Immature natural killer cell (primary cell): ENCODE measurements around the gene XCR1. TPM values are rescaled to one million over a fixed set of nuclear protein-coding genes. Genes with fewer than 3 reads are reported as not detected.

ENCODE experiments used
- DNase-seq, 3 donors: peaks; one replicate each; pipeline ENCODE4 v3.0.0; 2022; ENCODE audit warnings: mixed read lengths in 1 of 3
- H3K27ac Mint-ChIP-seq, 6 donors: one replicate each; pipeline ENCODE4 v1.8.0; 2020; ENCODE audit warnings: mixed read lengths in 6 of 6, mild to moderate bottlenecking in 5 of 6, inconsistent platforms in 4 of 6, moderate library complexity in 3 of 6
- H3K27me3 Mint-ChIP-seq, 3 donors: one replicate each; pipeline ENCODE4 v1.8.0; 2020 to 2021; ENCODE audit warnings: low read depth in 3 of 3, mild to moderate bottlenecking in 3 of 3, mixed read lengths in 3 of 3, moderate library complexity in 3 of 3, inconsistent platforms in 1 of 3
- H3K36me3 Mint-ChIP-seq, 3 donors: one replicate each; pipeline ENCODE4 v1.8.0; 2020; ENCODE audit warnings: mixed read lengths in 3 of 3, inconsistent platforms in 2 of 3, mild to moderate bottlenecking in 2 of 3
- H3K4me1 Mint-ChIP-seq, 2 donors: one replicate each; pipeline ENCODE4 v1.8.0; 2020; ENCODE audit warnings: inconsistent platforms in 2 of 2, mild to moderate bottlenecking in 2 of 2, mixed read lengths in 2 of 2, moderate library complexity in 1 of 2
- H3K4me3 Mint-ChIP-seq, 5 donors: one replicate each; pipeline ENCODE4 v1.8.0; 2020; ENCODE audit warnings: mild to moderate bottlenecking in 5 of 5, mixed read lengths in 5 of 5, inconsistent platforms in 3 of 5, moderate library complexity in 3 of 5
- H3K9me3 Mint-ChIP-seq, 6 donors: one replicate each; pipeline ENCODE4 v1.8.0; 2020; ENCODE audit warnings: mild to moderate bottlenecking in 6 of 6, mixed read lengths in 6 of 6, inconsistent platforms in 4 of 6, moderate library complexity in 3 of 6
- polyA plus RNA-seq, 3 donors: library from polyadenylated mRNA; unstranded; fragments of 300-500 nt; fragmentation: Illumina TruSeq; gene quantifications; one replicate each; pipeline ENCODE4 v1.2.3, GENCODE V29; 2021

Gene XCR1
- polyA plus RNA-seq, 3 donors from 2014 or later = 0.04 to 0.26 TPM; not detected in 1

DNA sequence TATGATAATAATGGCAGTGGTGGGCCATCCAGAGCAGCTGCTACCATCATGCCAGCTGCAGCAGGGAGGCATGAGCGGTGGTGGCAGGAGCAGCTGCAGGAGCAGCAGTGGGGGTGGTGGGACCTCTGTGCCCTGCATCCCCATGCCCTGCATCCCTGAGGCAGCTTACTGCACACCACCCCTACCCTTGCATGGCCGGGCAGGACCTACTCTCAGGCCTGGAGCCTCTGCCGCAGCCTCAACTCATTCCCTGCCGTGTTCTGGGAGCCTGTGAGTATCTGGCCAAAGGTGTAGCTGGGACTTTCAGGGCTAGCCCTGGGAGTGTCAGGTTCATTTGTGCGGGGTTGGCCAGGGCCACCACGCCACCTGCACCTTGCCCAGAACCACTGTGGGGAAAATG, 3.3 kb upstream of the XCR1 start:
- H3K9me3 Mint-ChIP-seq = peaks cover 0 to 5% (median 0%) of the 10 kb centered on the region in 6 donors
- peaks cover 2 to 5% (median 3%) of the 10 kb centered on the region in 3 donors for H3K27me3 Mint-ChIP-seq
- peaks cover 0 to 3% (median 0%) of the 10 kb centered on the region in 3 donors for H3K36me3 Mint-ChIP-seq
- no peak overlapping the region for H3K4me3 Mint-ChIP-seq
- no peaks in the 10 kb centered on the region for H3K4me1 Mint-ChIP-seq
- no peak for DNase-seq
- no peak overlapping the region for H3K27ac Mint-ChIP-seq

DNA sequence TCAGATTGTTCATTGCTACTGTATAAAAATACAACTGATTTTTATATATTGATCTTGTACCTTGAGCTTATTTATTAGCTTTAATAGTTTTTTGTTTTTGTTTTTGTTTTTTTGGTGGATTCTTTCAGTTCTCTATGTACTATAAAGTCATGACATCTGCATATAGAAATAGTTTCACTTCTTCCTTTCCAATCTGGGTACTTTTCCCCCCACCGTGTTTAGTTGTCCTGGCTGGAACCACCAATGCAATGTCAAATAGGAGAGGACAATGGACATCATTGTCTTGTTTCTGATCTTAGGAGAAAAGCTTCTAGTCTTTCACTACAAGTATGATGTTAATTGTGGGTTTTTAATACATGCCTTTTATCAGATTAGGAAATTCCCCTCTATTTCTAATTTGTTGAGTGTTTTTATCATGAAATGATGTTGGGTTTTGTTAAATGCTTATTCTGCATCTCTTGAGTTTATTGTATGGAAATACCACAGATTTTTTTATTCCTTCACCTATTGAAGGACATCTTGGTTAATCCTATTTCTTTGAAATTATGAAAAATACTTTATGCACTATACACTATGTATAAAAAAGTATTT, 2.8 kb upstream of the XCR1 start:
- Mint-ChIP-seq H3K4me3 (no peak overlapping the region), H3K27ac (no peak overlapping the region), H3K4me1 (no peaks in the 10 kb centered on the region), H3K27me3 (peaks cover 2 to 5% (median 3%) of the 10 kb centered on the region in 3 donors), H3K36me3 (peaks cover 0 to 3% (median 0%) of the 10 kb centered on the region in 3 donors), H3K9me3 (peaks cover 0 to 5% (median 0%) of the 10 kb centered on the region in 6 donors)
- no peak for DNase-seq

DNA sequence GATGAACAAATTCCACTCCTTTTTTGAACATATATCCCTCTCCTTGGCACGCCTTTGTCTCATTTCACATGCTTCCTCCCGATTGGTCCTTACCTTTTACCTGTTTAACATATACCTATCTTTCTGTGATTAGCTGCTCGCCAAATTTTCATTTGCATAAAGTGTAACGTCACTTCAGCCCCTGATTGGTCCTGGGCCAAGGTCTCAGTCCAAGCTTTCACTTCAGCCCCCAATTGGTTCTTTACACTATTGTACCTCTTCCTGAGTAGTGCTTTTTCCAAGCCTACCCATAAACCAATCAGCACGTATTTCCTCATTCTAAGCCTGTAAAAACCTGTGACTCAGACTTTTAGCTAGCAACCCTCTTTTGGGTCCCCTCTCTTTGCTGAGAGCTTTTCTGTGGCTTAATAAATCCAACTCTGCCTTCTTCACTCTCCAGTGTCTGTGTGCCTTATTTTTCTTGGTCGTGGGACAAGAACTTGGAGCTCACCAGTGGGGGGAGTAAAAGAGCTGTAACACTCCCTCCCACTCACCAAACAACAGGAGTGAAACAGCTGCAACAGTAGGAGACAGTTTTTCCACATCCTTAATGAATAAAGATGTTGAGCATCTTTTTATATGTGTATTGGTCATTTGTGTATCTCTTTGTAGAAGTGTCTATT, 584 bp upstream of the XCR1 start:
- H3K36me3 Mint-ChIP-seq = peaks cover 0 to 3% (median 0%) of the 10 kb centered on the region in 3 donors
- H3K9me3 Mint-ChIP-seq = peaks cover 0 to 5% (median 0%) of the 10 kb centered on the region in 6 donors
- no peak overlapping the region for H3K27ac Mint-ChIP-seq
- peaks cover 0 to 7% (median 3%) of the 10 kb centered on the region in 3 donors for H3K27me3 Mint-ChIP-seq
- H3K4me1 Mint-ChIP-seq = no peaks in the 10 kb centered on the region
- no peak for DNase-seq
- H3K4me3 Mint-ChIP-seq = no peak overlapping the region

DNA sequence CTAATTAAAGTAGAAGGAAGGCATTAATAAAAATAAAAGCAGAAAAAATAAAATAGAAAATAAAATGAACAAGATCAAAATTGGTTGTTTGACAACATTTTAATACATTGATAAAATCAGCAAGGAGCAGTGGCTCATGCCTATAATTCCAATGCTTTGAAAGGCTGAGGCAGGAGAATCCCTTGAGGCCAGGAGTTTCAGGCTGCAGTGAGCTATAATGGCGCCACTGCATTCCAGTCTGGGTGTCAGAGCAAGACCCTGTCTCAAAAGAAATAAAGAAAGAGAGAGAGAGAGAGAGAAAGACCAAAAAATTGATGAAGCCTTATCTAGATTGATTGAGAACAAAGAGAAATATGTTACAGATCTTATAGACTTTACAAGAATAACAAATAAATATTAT, 2.1 kb downstream of the XCR1 start:
- no peak overlapping the region for H3K4me3 Mint-ChIP-seq
- H3K27me3 Mint-ChIP-seq = peaks cover 4 to 6% (median 5%) of the 10 kb centered on the region in 3 donors
- no peak for DNase-seq
- H3K36me3 Mint-ChIP-seq = peaks cover 0 to 3% (median 0%) of the 10 kb centered on the region in 3 donors
- H3K9me3 Mint-ChIP-seq = peaks cover 0 to 7% (median 0%) of the 10 kb centered on the region in 6 donors
- peaks cover 8% of the 10 kb centered on the region in 2 donors for H3K4me1 Mint-ChIP-seq
- no peak overlapping the region for H3K27ac Mint-ChIP-seq

DNA sequence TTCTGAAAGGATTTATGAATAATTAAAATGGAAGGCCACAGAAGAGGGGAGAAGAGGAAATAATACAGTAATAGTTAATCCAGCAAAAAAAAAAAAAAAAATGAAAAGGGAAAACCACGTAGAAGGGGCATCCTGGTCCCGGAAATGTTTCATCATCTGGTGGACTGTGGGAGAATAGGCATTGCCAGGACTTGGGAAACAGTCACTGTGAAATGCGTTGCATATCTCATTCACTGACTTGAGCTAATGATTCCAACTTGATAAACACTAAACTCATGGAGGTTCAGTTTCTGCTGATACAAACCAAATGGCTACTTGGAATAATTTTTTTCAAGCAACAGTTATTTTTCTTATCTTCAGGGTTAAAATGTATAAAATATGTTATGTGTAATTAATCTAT, 3.2 kb downstream of the XCR1 start:
- Mint-ChIP-seq H3K9me3 (peaks cover 0 to 7% (median 0%) of the 10 kb centered on the region in 6 donors), H3K27me3 (peaks cover 4 to 8% (median 5%) of the 10 kb centered on the region in 3 donors), H3K4me1 (peaks cover 8% of the 10 kb centered on the region in 2 donors), H3K27ac (no peak overlapping the region), H3K4me3 (no peak overlapping the region), H3K36me3 (peaks cover 0 to 3% (median 0%) of the 10 kb centered on the region in 3 donors)
- no peak for DNase-seq

DNA sequence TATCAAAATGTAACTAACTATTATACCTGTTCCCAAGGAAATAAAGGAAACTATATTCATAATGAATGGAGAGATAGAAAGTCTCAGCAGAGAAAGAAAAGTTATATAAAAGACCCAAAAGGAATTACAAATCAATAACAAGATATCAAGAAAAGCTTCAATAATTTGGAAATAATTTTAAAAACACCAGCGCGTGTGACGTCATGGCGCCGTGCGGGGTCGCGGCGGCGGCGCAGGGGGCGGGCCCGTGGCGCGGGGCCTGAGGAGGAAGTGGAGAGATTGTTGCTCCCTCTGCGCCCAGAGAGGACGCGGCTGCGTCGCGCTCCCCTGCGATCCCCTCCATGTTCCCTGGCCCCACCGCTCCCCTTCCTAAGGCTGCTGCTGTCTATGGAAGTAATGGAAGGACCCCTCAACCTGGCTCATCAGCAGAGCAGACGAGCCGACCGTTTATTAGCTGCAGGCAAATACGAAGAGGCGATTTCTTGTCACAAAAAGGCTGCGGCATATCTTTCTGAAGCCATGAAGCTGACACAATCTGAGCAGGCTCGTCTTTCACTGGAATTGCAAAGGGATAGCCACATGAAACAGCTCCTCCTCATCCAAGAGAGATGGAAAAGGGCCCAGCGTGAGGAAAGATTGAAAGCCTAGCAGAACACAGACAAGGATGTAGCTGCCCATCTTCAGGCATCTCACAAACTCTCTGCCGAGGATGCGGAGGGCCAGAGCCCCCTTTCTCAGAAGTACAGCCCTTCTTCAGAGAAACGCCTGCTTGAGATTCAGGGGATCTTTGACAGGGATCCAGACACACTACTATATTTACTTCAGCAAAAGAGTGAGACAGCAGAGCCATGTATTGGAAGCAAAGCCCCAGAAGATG, 4.1 kb downstream of the XCR1 start:
- Mint-ChIP-seq H3K4me1 (peaks cover 8% of the 10 kb centered on the region in 2 donors), H3K27me3 (peaks cover 5 to 11% (median 8%) of the 10 kb centered on the region in 3 donors), H3K36me3 (peaks cover 0 to 3% (median 0%) of the 10 kb centered on the region in 3 donors), H3K4me3 (no peak overlapping the region), H3K9me3 (peaks cover 0 to 5% (median 0%) of the 10 kb centered on the region in 6 donors), H3K27ac (no peak overlapping the region)
- DNase-seq = no peak

DNA sequence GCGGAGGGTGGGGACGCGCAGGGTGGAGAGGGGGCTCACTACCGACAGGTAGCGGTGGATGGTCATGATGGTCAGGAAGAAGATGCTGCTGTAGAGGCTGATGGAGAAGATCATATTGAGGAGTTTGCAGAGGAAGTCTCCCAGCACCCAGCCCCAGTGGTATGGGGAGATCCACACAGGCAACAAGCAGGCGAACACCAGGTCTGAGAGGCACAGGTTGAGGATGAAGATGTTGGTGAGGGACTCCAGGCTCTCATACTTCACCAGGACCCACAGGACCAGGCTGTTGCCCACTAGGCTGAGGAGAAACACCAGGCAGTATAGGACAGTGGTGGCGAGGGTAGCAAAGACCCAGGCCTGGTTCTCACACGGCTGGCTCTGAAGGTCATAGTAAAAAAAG, 5.8 kb downstream of the XCR1 start:
- no peak overlapping the region for H3K4me3 Mint-ChIP-seq
- peaks cover 7 to 11% (median 9%) of the 10 kb centered on the region in 3 donors for H3K27me3 Mint-ChIP-seq
- no peaks in the 10 kb centered on the region for H3K36me3 Mint-ChIP-seq
- peaks cover 10 to 20% of the 10 kb centered on the region in 2 donors for H3K4me1 Mint-ChIP-seq
- H3K27ac Mint-ChIP-seq = no peak overlapping the region
- DNase-seq = no peak
- H3K9me3 Mint-ChIP-seq = peaks cover 0 to 3% (median 0%) of the 10 kb centered on the region in 6 donors

DNA sequence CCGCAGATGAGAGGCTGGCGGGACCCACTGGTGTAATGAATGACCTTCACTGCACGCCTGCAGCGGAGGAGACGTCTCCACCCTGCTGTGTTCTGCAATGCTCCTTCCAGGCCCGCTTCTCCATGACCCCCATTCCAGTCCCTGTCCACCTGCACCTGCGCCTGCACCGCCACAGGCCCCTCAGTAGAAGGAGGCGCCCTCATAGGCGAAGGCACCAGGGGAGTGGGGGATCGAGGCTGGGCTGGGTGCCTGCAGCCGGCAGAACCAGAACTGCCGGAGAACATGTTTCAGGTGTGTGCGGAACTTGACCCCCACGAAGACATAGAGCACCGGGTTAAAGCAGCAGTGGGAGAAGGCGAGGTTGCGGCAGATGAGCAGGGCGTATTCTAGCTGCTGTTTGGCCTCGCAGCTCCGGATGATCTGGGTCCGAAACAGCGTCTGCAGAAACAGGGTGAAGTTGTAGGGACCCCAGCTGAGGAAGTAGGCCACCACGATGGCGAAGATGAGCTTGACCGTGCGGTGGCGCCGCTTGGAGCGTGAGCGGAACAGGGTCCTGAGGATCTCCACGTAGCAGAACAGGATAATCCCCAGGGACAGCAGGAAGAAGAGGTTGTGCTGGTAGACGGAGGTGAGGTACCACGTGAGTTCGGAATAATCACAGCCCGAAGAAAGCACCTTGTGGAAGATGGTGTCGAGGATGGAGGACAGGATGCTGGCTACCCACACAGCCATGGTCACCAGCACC, 6.3 kb downstream of the XCR1 start:
- H3K36me3 Mint-ChIP-seq = no peaks in the 10 kb centered on the region
- H3K27ac Mint-ChIP-seq = no peak overlapping the region
- H3K4me1 Mint-ChIP-seq = peaks cover 10 to 20% of the 10 kb centered on the region in 2 donors
- H3K4me3 Mint-ChIP-seq = no peak overlapping the region
- peaks cover 0 to 3% (median 0%) of the 10 kb centered on the region in 6 donors for H3K9me3 Mint-ChIP-seq
- H3K27me3 Mint-ChIP-seq = peaks cover 9 to 11% (median 9%) of the 10 kb centered on the region in 3 donors
- DNase-seq = no peak

DNA sequence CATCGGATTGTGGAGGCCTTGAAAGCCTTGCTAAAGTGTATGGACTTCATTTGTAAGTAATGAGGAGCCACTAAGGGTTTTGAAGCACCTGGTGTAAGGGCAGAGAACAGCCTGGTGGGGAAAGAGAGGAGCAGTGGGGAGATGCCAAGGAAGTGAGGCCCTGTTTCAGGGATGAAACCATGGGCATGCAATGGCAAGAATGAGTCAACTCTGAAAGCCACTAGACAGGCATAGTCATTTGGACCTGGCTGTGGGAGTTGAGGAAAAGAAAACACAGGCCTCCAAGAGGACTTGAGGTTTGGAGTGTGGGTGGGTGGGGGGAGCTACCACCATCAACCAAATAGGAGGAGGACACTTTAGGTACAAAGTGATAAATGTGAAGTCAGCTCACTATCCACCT, 7.6 kb downstream of the XCR1 start:
- no peak overlapping the region for H3K27ac Mint-ChIP-seq
- peaks cover 0 to 3% (median 0%) of the 10 kb centered on the region in 6 donors for H3K9me3 Mint-ChIP-seq
- DNase-seq = no peak
- no peak overlapping the region for H3K4me3 Mint-ChIP-seq
- H3K36me3 Mint-ChIP-seq = no peaks in the 10 kb centered on the region
- H3K27me3 Mint-ChIP-seq = peaks cover 10 to 13% (median 12%) of the 10 kb centered on the region in 3 donors
- peaks cover 10 to 20% of the 10 kb centered on the region in 2 donors for H3K4me1 Mint-ChIP-seq

DNA sequence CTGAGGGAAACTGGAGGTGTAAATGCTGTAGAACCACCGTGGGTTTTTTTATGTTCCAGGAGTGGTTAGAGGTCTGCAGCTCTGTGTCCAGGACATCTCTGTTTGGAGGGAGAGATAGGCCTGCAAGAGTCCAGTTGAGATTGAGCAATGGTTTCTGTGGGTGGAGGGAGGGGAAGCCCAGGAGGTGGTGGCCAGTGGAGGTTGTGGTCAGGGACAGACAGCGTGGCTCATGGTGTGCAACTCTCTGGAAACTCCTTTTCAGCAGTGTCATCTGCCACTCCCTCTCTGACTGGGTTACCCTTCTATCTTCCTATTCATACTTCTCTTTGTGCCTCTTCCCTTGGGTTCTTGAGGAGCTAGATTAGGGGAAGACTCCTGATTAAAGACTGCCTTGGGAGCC, 9.6 kb downstream of the XCR1 start:
- Mint-ChIP-seq H3K27ac (peak overlapping the region in 2 of 6 donors; percentile 17 to 34), H3K9me3 (peaks cover 0 to 6% (median 0%) of the 10 kb centered on the region in 6 donors), H3K4me1 (peaks cover 23 to 34% of the 10 kb centered on the region in 2 donors), H3K4me3 (no peak overlapping the region), H3K27me3 (peaks cover 12 to 18% (median 16%) of the 10 kb centered on the region in 3 donors), H3K36me3 (no peaks in the 10 kb centered on the region)
- peak; percentile 13 to 33 (median 24) for DNase-seq

DNA sequence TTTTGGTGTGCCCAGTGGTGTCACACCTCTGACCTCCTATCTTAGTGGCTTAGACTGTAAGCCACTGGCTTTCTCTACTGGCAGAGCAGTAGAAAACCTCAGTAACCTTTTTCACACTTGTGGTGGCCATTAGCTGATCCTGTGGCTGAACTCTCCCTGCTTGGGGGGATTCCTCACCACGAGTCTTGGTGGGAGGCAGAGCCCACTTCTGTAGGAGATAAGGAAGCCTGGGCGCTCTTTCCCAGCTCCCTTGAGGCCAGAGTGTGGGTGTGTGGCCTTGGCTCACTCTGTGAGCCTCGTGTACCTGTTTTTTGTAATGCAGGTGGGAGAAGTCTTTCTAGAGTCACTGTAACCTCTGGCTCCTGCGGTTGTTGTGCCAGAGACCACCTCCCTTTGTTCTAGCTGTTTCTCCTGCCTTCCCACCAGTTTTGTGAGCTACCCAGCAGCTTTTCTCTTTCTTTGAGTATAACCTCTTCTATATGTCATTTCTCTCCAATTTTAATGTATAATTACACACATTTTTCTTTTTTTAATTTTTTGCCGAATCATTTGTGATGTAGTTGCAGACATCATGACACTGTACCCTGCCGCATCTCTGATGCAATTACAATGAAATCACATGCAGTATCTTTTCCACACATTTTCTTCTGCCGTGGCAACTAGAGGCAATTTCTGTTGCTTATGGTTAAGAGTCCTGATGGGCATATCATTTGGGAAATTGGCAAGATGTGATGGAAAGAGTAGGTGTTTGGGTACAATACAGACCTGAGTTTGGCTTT, 13.8 kb downstream of the XCR1 start:
- peak; percentile 57 to 68 (median 63) for DNase-seq
- H3K4me1 Mint-ChIP-seq = peaks cover 29 to 41% of the 10 kb centered on the region in 2 donors
- H3K27ac Mint-ChIP-seq = peak overlapping the region in 2 of 6 donors; percentile 16 to 59
- H3K36me3 Mint-ChIP-seq = no peaks in the 10 kb centered on the region
- H3K27me3 Mint-ChIP-seq = peaks cover 15 to 16% (median 16%) of the 10 kb centered on the region in 3 donors
- peak overlapping the region in 1 of 5 donors; percentile 51 for H3K4me3 Mint-ChIP-seq
- H3K9me3 Mint-ChIP-seq = peaks cover 0 to 3% (median 0%) of the 10 kb centered on the region in 6 donors

DNA sequence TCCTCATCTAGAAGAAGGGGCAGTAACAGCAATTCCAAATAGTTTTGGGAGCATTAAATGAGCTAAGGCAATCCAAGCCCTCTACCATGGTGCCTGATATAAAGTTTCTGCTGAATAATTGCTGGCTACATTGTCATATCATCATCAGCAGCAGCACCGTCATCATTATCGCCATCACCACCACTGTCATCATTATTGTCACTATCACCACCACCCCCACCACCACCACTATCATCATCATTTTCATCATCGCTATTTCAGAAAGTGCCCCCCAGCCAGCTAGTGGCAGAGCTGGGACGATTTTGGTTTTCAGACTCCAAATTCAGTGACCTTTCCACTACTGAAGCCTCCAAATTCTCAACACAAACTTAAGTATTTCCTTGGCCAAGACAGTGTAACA, 15.0 kb downstream of the XCR1 start:
- no peaks in the 10 kb centered on the region for H3K36me3 Mint-ChIP-seq

More for the DNA sequence above, 15.0 kb downstream of the XCR1 start:
- H3K4me1 Mint-ChIP-seq = peaks cover 27 to 33% of the 10 kb centered on the region in 2 donors
- H3K27ac Mint-ChIP-seq = peak overlapping the region in 1 of 6 donors; percentile 21
- peaks cover 10 to 14% (median 13%) of the 10 kb centered on the region in 3 donors for H3K27me3 Mint-ChIP-seq
- peak overlapping the region in 1 of 5 donors; percentile 39 for H3K4me3 Mint-ChIP-seq
- DNase-seq = no peak
- H3K9me3 Mint-ChIP-seq = peaks cover 0 to 3% (median 0%) of the 10 kb centered on the region in 6 donors
